22Rv1 (cell line): Measurements from ENCODE around the gene SLC35F5.

Source experiments
- ZFX ChIP-seq: fragments of 450-650 bp; IDR thresholded peaks from 2 replicates; pipeline ENCODE4 v1.6.1; 2017; ENCODE audit warnings: antibody characterized with exemption, borderline replicate concordance
- TF ChIP-seq, protein P1 (sequence below): fragments of 450-650 bp; IDR thresholded peaks from 2 replicates; pipeline ENCODE4 v1.5.1; 2017; ENCODE audit warnings: mild to moderate bottlenecking

DNA sequence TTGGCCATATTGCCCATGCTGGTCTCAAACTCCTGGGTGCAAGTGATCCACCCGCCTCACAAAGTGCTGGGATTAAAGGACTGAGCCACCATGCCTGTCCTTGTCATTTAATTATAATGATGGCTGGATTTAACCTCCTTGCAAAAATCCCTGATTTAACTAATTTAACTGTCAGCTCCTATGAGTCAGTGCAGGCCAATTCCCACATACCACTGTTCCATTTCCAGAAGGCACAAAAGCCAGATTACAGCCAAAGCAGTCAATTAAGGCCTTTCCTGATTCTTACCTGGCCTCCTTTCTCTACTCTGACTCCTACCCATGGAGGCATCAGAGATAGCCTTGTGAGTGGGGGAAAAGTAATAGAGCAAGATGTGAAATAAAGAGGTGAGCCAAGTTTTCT is 12.3 kb upstream of the SLC35F5 start:
- TF ChIP-seq, protein P1, sequence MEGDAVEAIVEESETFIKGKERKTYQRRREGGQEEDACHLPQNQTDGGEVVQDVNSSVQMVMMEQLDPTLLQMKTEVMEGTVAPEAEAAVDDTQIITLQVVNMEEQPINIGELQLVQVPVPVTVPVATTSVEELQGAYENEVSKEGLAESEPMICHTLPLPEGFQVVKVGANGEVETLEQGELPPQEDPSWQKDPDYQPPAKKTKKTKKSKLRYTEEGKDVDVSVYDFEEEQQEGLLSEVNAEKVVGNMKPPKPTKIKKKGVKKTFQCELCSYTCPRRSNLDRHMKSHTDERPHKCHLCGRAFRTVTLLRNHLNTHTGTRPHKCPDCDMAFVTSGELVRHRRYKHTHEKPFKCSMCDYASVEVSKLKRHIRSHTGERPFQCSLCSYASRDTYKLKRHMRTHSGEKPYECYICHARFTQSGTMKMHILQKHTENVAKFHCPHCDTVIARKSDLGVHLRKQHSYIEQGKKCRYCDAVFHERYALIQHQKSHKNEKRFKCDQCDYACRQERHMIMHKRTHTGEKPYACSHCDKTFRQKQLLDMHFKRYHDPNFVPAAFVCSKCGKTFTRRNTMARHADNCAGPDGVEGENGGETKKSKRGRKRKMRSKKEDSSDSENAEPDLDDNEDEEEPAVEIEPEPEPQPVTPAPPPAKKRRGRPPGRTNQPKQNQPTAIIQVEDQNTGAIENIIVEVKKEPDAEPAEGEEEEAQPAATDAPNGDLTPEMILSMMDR, result no peak
- TF ChIP-seq ZFX, result no peak
